T47D (cell line): ENCODE data around the gene FAM107B.

Experiments
- DNase-seq, 2 experiments: peaks; one replicate each; pipeline versions ENCODE4 v3.0.0 to v3.0.0-alpha.2; 2011 to 2012; ENCODE audit warnings: low read depth in 1 of 2, low spot score in 1 of 2
- JUND ChIP-seq: IDR thresholded peaks from 2 replicates; pipeline ENCODE4 v1.6.1; 2012; ENCODE audit warnings: low read depth
- in situ Hi-C: cut with HindIII; loops from 2 replicates; pipeline ENCODE4 v1.10.0; 2016; ENCODE audit warnings: low sequenced_read_pairs, low pct_unique_long_range_greater_than_20kb

The FAM107B gene

DNA sequence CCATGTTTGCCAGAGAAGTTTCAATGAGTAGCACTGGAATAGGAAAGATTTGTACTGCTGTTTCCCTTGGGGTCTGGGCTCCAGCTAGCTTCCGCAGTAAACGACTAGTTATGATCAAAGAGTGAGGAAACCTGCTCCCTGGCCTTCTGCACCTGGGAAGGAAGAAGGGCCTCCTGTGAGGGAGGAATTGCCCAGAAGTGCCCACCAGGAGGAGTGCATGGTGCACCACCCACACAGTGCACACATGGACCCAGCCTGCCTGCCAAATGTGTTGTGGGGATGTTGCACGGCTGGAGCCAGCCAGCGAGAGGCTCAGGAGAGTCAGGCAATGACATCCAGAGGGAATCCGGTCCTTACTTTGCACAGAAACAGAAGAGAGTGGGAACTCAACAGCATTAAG lies 27.0 kb upstream of the FAM107B start:
- in situ Hi-C loops: no loop called here
- DNase-seq: peak in 1 of 2 experiments; percentile 22
- no peak for TF ChIP-seq JUND

DNA sequence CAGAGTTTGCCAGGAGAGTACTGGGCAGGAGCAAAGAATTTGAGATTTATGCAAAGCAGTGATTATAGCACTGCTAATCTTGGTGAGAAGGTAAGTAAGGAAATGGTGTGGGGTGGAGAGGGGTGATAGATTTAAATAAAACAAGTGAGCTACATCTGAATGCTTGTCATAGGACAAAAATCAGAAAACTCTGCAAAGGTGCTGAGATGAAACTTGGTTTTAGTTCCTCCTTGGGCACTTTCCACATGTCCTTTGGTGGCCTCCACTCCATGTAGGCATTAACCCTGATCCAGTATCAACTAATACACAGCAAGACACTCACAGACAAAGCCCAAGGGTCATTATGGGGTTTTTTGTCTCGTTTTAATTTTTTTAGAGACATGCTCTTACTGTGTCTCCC lies 25.7 kb upstream of the FAM107B start:
- TF ChIP-seq JUND: no peak
- no peak for DNase-seq
- in situ Hi-C loops: no loop called here

DNA sequence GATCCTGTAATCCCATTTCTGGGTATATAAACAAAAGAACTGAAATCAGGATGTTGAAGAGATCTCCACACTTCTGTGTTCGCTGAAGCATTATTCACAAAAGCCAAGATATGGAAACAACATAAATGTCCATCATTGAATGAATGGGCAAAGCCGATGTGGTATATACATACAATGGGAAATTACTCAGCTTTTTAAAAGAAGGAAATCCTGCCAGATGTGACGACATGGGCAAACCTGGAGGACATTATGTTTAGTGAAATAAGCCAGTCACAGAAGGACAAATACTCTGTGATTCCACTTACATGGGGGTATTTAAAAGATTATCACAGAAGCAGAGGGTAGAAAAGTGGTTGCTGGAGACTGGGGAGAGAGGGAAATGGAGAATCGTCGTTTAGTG lies 23.9 kb upstream of the FAM107B start:
- DNase-seq: no peak
- TF ChIP-seq JUND: no peak
- in situ Hi-C loops: no loop called here

DNA sequence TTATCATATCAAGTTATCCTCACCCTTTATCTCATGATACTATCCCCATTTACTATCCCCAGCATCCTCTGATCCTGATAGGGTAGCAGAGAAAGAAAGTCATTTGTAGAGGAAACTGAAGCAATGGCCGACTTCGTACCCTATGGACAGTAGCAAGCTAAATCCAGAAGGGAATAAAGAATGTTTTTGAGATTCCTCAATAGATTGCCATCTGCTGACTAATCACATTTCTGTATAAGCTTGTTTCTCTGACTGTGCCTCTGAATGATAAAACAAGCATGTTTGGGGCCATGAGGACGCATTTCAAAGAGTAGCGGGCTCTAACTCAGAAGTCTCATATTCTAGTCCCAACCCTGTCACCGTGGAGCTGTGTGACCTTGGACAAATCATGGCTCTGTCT lies 13.2 kb upstream of the FAM107B start:
- DNase-seq: no peak
- in situ Hi-C loops: no loop called here
- TF ChIP-seq JUND: no peak

DNA sequence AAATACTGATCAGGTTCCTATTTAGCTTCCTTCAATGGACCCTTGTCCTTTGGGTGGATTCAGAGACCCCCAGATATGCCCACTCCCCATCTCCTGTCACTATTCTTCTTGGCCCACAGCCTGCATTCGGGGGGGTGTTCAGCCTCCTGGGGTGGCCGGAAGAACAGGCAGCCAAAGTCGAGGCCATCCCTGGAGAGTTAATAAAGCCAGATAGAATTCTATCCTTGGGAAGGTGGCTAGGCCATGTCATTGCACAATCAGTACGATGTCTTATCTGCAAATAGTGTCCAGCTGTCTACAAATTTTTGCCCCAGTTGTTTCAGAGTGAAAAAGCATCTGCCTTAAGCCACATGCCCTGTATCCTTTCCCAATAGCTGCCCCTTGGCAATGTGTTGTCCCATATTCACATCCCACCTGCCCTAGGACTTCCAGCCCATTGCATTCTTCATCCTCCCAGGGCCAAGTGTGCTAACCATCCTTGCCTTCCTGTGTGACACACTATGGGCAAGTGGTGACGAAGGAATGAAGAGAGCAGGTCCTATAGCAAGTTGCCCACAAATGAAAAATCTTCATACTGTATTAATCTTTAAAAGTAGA lies 9.9 kb upstream of the FAM107B start:
- no peak for TF ChIP-seq JUND
- DNase-seq: no peak
- in situ Hi-C loops: no loop called here

DNA sequence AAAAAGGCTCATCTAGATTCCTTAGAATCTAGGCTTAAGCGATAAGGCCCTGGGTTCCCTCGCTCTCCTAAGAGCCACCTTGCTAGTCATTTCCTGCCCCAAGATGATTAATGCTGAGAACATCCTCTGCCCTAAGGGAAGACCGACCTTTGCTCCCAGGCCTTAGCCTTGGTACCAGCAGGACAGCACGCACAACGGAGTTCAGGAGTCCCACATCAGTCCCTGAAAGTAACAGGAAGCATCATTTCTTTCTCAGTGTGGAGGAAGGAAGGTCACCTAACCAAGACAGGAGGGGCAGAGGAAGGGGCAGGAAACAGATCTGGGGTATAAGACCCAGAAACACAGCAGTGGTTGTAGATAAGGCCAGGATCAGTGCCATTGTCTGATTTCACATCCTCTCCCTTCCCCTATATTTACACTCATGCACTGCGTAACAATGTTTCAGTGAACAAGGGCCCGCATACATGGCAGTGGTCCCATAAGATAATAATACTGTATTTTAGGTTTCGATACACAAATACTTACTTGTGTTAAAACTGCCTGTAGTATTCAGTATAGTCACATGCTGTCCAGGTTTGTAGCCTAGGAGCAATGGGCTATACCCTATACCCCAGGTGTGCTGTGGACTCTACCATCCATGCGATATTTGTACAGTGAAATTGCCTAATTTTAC lies 8.1 kb upstream of the FAM107B start:
- in situ Hi-C loops: no loop called here
- no peak for DNase-seq
- no peak for TF ChIP-seq JUND

DNA sequence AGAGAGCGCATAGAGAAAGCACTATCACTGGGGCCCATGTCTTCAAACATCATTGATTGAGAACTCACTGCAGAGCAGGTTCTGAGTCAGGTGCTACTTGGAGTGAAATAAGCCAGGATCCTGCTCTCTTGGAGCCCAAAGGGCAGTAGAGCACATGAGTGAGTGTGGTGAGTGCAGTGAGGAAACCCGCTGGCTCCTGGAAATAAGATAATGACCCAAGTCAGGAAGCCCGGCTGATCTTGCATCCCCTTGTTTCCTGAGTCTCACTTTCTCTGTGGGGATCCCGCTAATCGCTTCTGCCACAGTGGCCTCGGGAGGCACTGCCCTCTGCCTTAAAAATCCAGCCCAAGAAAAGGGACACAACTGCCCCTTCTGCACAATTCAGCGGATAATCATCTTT lies 7.1 kb upstream of the FAM107B start:
- DNase-seq: no peak
- no peak for TF ChIP-seq JUND
- in situ Hi-C loops: no loop called here

DNA sequence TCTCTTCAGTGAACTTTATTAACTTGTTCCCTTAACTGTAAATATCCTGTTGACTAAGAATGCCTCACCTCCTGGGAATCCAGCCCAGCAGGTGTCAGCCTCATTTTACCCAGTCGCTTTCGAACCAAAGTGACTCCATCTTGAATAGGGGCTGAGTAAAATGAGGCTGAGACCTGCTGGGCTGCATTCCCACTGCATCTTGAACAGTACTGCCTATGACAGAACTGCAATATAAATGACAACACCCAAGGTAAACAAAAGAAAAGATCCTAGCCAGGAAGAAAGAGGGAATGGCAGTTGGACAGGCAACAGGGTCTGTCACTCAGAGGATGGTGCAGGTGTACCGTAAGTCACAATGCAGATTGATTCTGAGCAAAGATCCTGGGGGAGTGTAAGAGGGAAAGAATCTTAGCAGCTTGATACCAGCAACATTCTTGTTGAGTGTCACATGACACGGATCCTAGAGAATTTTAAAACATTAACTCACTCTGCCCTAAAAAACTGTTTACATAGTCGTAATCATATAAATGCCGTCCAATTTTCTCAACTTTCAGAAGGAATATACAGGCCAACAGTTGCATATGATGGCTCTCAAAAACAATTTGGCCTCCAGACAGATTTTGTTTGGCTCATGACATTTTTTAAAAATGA lies 4.4 kb upstream of the FAM107B start:
- no peak for TF ChIP-seq JUND
- peak in 1 of 2 experiments; percentile 34 for DNase-seq
- in situ Hi-C loops: no loop called here

DNA sequence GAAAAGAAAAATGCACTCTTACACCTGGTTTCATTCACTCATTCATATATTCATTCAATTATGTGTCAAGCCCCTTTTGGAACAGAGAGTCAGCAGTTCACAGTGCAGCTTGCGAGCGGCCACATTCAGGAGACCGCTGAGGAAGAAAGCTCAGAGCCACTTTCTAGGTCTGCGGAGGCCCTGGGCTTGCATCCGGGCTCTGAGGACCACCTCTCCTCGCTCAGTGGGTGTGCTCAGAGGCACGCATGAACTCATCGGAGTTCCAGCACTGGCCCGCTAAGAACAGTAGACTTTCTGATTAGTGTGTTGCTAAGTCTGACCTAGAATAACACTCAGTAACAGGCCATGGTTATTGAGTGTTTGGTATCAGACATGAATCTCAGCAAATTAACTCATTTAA lies 1.8 kb upstream of the FAM107B start:
- no peak for DNase-seq
- in situ Hi-C loops: no loop called here
- no peak for TF ChIP-seq JUND

DNA sequence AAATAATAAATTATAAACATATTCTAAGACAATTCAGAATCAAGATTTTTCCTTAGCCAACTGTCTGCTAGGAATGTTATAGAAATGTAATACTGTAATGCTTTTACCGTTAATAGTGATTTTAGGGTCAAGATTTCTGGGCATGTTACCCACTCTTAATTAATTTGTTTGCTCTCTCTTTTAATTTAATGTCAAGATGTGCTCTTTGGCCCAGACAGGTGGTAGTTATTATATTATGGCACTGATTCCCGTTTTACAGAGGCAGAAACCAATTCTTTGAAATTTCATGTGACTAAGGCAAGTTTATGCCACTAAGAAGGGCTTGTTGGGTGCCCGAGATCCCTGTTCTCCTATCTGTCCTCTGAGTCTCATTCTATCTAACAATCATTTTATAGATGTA lies 959 bp upstream of the FAM107B start:
- no peak for DNase-seq
- in situ Hi-C loops: no loop called here
- no peak for TF ChIP-seq JUND

DNA sequence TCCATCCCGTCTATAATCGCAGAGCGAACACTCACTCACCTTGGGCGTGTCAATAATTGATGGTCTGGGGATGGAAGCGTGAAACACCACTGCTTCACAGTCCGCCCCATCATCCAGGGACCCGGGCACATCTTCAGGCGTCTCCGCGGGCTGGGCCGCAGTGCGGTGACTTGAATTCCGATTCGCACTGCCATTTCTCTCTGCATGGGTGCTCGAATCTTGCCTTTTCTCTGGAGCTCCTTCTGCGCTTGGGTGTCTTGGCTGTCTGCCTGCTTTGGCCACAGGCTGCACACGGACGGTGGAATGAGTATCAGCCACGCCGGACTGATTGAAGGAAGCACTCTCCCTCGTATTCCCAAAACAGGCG lies 500 bp downstream of the FAM107B start:
- in situ Hi-C loops: no loop called here
- TF ChIP-seq JUND: no peak
- no peak for DNase-seq

DNA sequence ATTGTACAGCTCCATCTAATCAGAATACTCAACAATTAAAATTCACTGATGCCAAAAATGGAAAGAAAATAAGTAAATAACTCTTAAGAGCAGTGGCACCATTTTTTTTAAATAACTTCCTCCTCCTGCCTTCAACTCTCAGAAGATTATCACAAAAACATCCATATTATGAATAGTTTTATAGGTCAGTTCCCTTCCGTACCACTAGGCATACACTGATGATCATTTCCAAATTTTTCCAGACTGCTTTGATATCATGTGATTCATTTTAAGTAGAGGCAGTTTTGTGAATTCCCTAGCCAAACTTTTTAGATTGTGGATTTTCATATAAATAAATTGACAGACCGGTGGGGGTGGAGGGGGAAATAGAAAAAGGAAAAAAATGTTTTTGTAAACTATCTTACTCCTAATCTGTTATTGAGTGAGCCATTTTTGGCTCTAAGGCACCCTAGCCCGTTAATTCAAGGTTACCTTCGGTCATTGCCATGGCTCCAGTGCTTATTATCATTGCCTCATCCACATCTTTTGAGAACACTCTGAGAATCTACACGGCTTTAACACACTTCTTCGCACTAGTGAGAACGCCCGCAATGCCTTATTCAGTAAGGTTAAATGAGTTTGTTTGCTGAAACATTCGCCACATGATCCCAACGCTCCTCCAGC lies 1.0 kb downstream of the FAM107B start:
- no peak for DNase-seq
- TF ChIP-seq JUND: no peak
- in situ Hi-C loops: no loop called here

DNA sequence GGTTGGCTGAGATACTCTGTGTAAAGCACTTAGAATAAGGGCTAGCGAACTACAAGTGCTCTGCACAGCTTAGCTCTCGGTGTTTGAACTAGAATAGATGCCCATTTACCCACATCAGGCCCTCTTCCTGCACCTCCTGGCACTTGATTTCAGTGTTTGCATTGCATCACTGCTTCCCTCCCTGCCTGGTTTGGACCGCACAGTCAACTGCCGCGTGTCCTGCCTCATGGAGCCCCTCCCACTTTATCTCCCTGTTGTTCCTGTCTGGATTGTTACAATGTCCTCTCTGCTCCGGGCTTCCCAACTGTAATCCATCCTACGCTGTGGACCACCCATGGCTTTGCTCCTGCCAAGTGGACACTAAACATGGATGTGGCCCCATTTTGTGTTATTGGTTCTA lies 2.3 kb downstream of the FAM107B start:
- DNase-seq: no peak
- in situ Hi-C loops: no loop called here
- no peak for TF ChIP-seq JUND

DNA sequence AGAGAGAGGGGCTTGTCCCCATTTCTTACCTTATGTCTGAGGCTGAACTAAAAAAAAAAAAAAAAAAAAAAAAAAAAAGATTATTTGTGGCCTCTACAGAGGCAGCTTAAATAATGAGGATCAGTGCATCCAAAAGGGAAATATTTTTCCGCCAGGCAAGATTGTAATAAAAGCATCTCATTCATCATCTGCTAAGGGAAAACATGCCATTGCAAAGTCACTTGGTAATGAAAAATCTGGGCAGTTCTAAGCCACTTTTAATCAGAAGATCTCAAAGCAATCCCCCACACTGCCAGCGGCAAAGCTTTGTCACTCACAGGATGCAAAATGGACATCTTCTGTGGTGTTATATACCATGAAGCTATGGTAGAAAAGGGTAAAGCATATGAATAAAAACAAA lies 3.8 kb downstream of the FAM107B start:
- no peak for DNase-seq
- no peak for TF ChIP-seq JUND
- in situ Hi-C loops: no loop called here
